DLD1 (cell line): ENCODE data around the gene HSPG2.
"Not testable (repeated sequence)": the region's sequence is repeated elsewhere in the genome, so short reads cannot be mapped to it uniquely, and the experiment has no call there.

Experiments
- in situ Hi-C: cut with HindIII; loops from 2 replicates; pipeline ENCODE4 v1.10.0; 2017; ENCODE audit warnings: low sequenced_read_pairs

Gene HSPG2

GRCh38 chr1:21830792-21831453, 106.2 kb downstream of the HSPG2 start:
- in situ Hi-C loops = no loop called here

- in situ Hi-C loops = no loop called here
These were observed 107.8 kb downstream of the HSPG2 start for GRCh38 chr1:21829294-21829693.

GRCh38 chr1:21828506-21829210, 108.5 kb downstream of the HSPG2 start:
- in situ Hi-C loops = no loop called here

- in situ Hi-C loops = no loop called here
These were observed 109.0 kb downstream of the HSPG2 start for GRCh38 chr1:21828075-21828474.

GRCh38 chr1:21827141-21827679, 109.9 kb downstream of the HSPG2 start:
- in situ Hi-C loops = no loop called here

- in situ Hi-C loops = not testable (repeated sequence)
These were observed 110.4 kb downstream of the HSPG2 start for GRCh38 chr1:21826694-21827093.

GRCh38 chr1:21825393-21825792, 111.7 kb downstream of the HSPG2 start:
- in situ Hi-C loops = no loop called here

GRCh38 chr1:21824926-21825325, 112.2 kb downstream of the HSPG2 start:
- in situ Hi-C loops = no loop called here

- in situ Hi-C loops = no loop called here
These were observed 113.0 kb downstream of the HSPG2 start for GRCh38 chr1:21823980-21824702.

- in situ Hi-C loops = no loop called here
These were observed 113.7 kb downstream of the HSPG2 start for GRCh38 chr1:21823206-21823979.

GRCh38 chr1:21822349-21822748, 114.8 kb downstream of the HSPG2 start:
- in situ Hi-C loops = no loop called here

GRCh38 chr1:21821385-21822019, 115.6 kb downstream of the HSPG2 start:
- in situ Hi-C loops = no loop called here

- in situ Hi-C loops = no loop called here
These were observed 116.4 kb downstream of the HSPG2 start for GRCh38 chr1:21820597-21821232.

- in situ Hi-C loops = no loop called here
These were observed 118.5 kb downstream of the HSPG2 start for GRCh38 chr1:21818656-21819055.

GRCh38 chr1:21816602-21817302, 120.4 kb downstream of the HSPG2 start:
- in situ Hi-C loops = no loop called here

GRCh38 chr1:21815724-21816321, 121.3 kb downstream of the HSPG2 start:
- in situ Hi-C loops = no loop called here

GRCh38 chr1:21814981-21815582, 122.0 kb downstream of the HSPG2 start:
- in situ Hi-C loops = no loop called here

GRCh38 chr1:21814241-21814918, 122.7 kb downstream of the HSPG2 start:
- in situ Hi-C loops = no loop called here
